ENCODE results near the gene ST3GAL2.

Gene ST3GAL2

DNA sequence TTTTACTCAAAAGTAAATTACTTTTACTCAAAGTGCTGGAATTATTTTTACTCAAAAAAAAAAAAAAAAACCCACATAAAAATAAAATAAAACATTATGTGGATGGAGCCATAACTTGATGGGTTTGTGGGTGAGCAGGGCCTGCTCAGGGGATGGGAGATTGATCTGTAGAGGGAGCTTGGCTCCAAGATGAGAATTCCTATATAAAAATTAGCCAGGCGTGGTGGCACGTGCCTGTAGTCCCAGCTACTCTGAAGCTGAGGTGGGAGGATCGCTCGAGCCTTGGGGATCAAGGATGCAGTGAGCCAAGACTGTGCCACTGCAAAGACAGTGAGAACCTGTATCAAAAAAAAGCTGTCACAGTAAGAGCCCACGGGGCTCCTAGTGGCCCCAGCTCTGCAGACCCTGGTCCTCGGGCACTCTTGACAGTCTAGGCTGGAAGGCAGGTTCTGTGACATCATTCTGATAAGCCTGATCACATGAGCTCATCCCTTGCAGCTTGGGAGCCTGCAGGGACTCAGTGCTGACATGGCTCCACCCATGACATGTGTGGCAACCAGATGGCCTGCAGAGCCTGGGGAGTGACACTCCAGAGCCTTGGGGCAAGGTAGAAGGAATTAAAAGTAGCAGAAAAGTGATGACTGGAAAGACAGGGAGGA, 42.5 kb downstream of the ST3GAL2 start:
- ChIA-PET CTCF (interaction anchor here (0.6 to 0.9 kb wide), 2 partner anchors 16 to 32 kb away, joined by 4 read pairs; no protein-coding TSS in a partner anchor), POLR2A (interaction anchor here (0.7 to 1.0 kb wide), 3 partner anchors 32 to 59 kb away, joined by 3 read pairs; partner anchors contain the start of gene ST3GAL2)
- TF ChIP-seq LEF1 (IDR thresholded peaks at IDR 0.05; ENCODE audit: borderline replicate concordance) (no peak), FOXM1 (IDR thresholded peaks at IDR 0.05; ENCODE audit: borderline replicate concordance) (no peak), TARDBP (IDR thresholded peaks at IDR 0.05) (no peak), ARNT (IDR thresholded peaks at IDR 0.05) (no peak), L3MBTL2 (conservative IDR thresholded peaks at IDR 0.05) (no peak), FOXK2 (IDR thresholded peaks at IDR 0.05) (no peak), ELF4 (IDR thresholded peaks at IDR 0.05) (no peak), NFRKB (IDR thresholded peaks at IDR 0.05) (no peak), CTBP1 (IDR thresholded peaks at IDR 0.05; ENCODE audit: borderline replicate concordance) (no peak), HDGF (IDR thresholded peaks at IDR 0.05; ENCODE audit: borderline replicate concordance) (no peak)
- DNase-seq (ENCODE audit: extremely low spot score), result peak; percentile 40

DNA sequence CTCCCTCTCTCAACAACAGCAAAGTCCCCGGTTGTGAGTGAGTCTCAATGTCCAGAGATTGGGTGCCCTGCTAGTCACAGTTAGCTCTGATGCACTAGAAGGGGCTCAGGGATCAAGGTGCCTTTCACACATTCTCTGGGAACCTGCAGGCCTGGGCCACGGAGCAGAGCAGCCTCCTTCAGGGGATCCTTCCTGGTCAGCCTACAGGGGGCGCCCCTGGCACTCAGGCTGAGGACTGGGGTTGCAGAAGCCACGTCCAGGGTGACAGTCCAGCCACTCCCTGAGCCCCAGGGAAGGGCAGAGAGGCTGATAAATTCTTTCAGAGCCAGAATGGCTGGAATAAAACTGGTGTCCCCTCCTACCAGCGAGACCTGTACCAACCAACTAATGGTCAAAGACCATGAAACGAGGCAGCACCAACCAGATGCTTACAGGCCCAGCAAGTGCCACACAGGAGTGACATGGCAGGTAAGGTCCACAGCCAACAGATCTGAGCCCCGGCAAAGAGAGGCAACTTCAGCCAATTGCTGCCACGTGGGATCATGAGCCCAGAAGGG, 43.5 kb downstream of the ST3GAL2 start:
- peak; percentile 78 for DNase-seq (ENCODE audit: extremely low spot score)
- CTCF ChIA-PET, result interaction anchor here (1.1 to 1.2 kb wide), 2 partner anchors 13 to 38 kb away, joined by 3 to 5 read pairs; no protein-coding TSS in a partner anchor
- TF ChIP-seq TARDBP (IDR thresholded peaks at IDR 0.05) (no peak), FOXM1 (IDR thresholded peaks at IDR 0.05; ENCODE audit: borderline replicate concordance) (no peak), NFRKB (IDR thresholded peaks at IDR 0.05) (no peak), SP1 (IDR thresholded peaks at IDR 0.05) (no peak), FOXA1 (IDR thresholded peaks at IDR 0.05) (no peak), HDGF (IDR thresholded peaks at IDR 0.05; ENCODE audit: borderline replicate concordance) (no peak), BHLHE40 (IDR thresholded peaks at IDR 0.05; ENCODE audit: borderline replicate concordance) (no peak)
- POLR2A ChIA-PET, result no interaction called here

- POLR2A ChIA-PET, result interaction anchor here (0.8 to 2.2 kb wide), 2 partner anchors 14 to 59 kb away, joined by 3 to 9 read pairs; partner anchors contain the start of gene FCSK
- CTCF ChIA-PET, result interaction anchor here (1.1 to 1.2 kb wide), 2 partner anchors 13 to 39 kb away, joined by 3 to 5 read pairs; no protein-coding TSS in a partner anchor
- TF ChIP-seq SP1 (IDR thresholded peaks at IDR 0.05), result no peak
- no peak for TF ChIP-seq FOXM1 (IDR thresholded peaks at IDR 0.05; ENCODE audit: borderline replicate concordance)
- no peak for TF ChIP-seq ARNT (IDR thresholded peaks at IDR 0.05)
- TF ChIP-seq FOXK2 (IDR thresholded peaks at IDR 0.05), result no peak
- TF ChIP-seq TARDBP (IDR thresholded peaks at IDR 0.05), result no peak
- no peak for TF ChIP-seq NFRKB (IDR thresholded peaks at IDR 0.05)
- TF ChIP-seq CTBP1 (IDR thresholded peaks at IDR 0.05; ENCODE audit: borderline replicate concordance), result no peak
- no peak for TF ChIP-seq ELF4 (IDR thresholded peaks at IDR 0.05)
- TF ChIP-seq ZNF384 (IDR thresholded peaks at IDR 0.05), result no peak
- TF ChIP-seq, protein P1, sequence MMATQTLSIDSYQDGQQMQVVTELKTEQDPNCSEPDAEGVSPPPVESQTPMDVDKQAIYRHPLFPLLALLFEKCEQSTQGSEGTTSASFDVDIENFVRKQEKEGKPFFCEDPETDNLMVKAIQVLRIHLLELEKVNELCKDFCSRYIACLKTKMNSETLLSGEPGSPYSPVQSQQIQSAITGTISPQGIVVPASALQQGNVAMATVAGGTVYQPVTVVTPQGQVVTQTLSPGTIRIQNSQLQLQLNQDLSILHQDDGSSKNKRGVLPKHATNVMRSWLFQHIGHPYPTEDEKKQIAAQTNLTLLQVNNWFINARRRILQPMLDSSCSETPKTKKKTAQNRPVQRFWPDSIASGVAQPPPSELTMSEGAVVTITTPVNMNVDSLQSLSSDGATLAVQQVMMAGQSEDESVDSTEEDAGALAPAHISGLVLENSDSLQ (IDR thresholded peaks at IDR 0.05), result no peak
- no peak for TF ChIP-seq BHLHE40 (IDR thresholded peaks at IDR 0.05; ENCODE audit: borderline replicate concordance)
- no peak for TF ChIP-seq HDGF (IDR thresholded peaks at IDR 0.05; ENCODE audit: borderline replicate concordance)
- TF ChIP-seq FOXA1 (IDR thresholded peaks at IDR 0.05), result no peak
- no peak for TF ChIP-seq L3MBTL2 (conservative IDR thresholded peaks at IDR 0.05)
- TF ChIP-seq LEF1 (IDR thresholded peaks at IDR 0.05; ENCODE audit: borderline replicate concordance), result no peak
- no peak for TF ChIP-seq SUZ12 (IDR thresholded peaks at IDR 0.05)
- no peak for DNase-seq (ENCODE audit: extremely low spot score)
Observed at GRCh38 chr16:70394853-70395252, 44.0 kb downstream of the ST3GAL2 start.

GRCh38 chr16:70393662-70394061, 45.2 kb downstream of the ST3GAL2 start:
- ChIA-PET CTCF (interaction anchor here (0.7 kb wide), 1 partner anchor 73 kb away, joined by 3 read pairs; no protein-coding TSS in a partner anchor), POLR2A (interaction anchor here (2.2 kb wide), 1 partner anchor 12 kb away, joined by 9 read pairs; no protein-coding TSS in a partner anchor)

DNA sequence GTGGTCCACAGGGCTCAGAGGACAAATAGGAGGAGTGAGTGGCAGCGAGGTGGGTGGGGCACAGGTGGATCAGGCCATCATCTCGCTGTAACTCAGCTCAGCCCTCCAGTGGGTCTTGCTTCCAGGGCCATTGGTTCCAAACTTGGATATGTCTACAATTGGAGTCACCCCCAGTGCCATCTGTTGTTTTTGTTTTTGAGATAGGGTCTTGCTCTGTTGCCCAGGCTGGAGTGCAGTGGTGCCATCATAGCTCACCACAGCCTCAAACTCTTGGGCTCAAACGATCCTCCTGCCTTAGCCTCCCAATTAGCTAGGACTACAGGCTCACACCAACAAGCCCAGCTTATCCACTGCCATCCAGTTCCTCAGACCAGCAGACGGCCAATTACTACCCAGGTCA, 46.3 kb downstream of the ST3GAL2 start:
- TF ChIP-seq L3MBTL2 (conservative IDR thresholded peaks at IDR 0.05), result no peak
- TF ChIP-seq FOXA1 (IDR thresholded peaks at IDR 0.05), result no peak
- no peak for TF ChIP-seq LEF1 (IDR thresholded peaks at IDR 0.05; ENCODE audit: borderline replicate concordance)
- no peak for TF ChIP-seq TARDBP (IDR thresholded peaks at IDR 0.05)
- no peak for TF ChIP-seq HDGF (IDR thresholded peaks at IDR 0.05; ENCODE audit: borderline replicate concordance)
- no peak for TF ChIP-seq BHLHE40 (IDR thresholded peaks at IDR 0.05; ENCODE audit: borderline replicate concordance)
- no peak for TF ChIP-seq FOXM1 (IDR thresholded peaks at IDR 0.05; ENCODE audit: borderline replicate concordance)
- ChIA-PET CTCF (interaction anchor here (0.5 kb wide), 1 partner anchor 98 kb away, joined by 3 read pairs; no protein-coding TSS in a partner anchor), POLR2A (interaction anchor here (1.2 to 3.4 kb wide), 2 partner anchors 10 to 11 kb away, joined by 3 to 24 read pairs; no protein-coding TSS in a partner anchor)
- no peak for DNase-seq (ENCODE audit: extremely low spot score)

More at GRCh38 chr16:70393662-70394061, 45.2 kb downstream of the ST3GAL2 start:
- no peak for DNase-seq (ENCODE audit: extremely low spot score)
- no peak for TF ChIP-seq LEF1 (IDR thresholded peaks at IDR 0.05; ENCODE audit: borderline replicate concordance)
- no peak for TF ChIP-seq FOXA1 (IDR thresholded peaks at IDR 0.05)
- no peak for TF ChIP-seq L3MBTL2 (conservative IDR thresholded peaks at IDR 0.05)
- no peak for TF ChIP-seq NFRKB (IDR thresholded peaks at IDR 0.05)
- TF ChIP-seq BHLHE40 (IDR thresholded peaks at IDR 0.05; ENCODE audit: borderline replicate concordance), result no peak

DNA sequence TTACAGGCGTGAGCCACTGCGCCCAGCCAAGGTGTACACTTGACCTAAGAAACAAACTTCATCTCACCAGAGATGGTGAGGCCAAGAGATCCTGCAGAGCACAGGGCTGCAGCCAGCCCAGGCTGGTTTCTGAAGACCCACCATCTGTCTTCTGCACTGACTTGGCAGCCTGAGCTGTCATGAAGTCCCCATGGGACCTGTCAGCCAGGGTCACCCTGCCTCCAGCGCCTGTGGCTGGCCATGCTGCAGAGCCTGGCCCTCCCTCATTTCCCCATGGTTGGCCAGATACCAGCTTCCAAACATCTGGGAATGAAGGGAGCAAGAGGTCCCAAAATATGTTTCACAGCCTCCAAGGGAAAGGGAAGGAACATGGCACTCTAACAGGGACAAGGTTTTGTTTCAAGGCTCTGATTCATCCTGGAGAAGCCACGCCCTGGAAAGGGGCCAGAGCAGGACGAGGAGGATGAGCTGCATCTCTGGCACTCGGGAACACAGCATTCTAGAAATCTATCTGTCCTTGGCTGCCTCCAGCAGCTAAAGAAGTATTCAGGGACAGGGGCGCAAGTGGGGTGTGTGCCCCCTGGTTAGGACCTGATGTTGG, 46.9 kb downstream of the ST3GAL2 start:
- TF ChIP-seq BHLHE40 (IDR thresholded peaks at IDR 0.05; ENCODE audit: borderline replicate concordance), result no peak
- TF ChIP-seq NFRKB (IDR thresholded peaks at IDR 0.05), result no peak
- no peak for TF ChIP-seq L3MBTL2 (conservative IDR thresholded peaks at IDR 0.05)
- TF ChIP-seq CTBP1 (IDR thresholded peaks at IDR 0.05; ENCODE audit: borderline replicate concordance), result no peak
- TF ChIP-seq ARNT (IDR thresholded peaks at IDR 0.05), result no peak
- TF ChIP-seq FOXM1 (IDR thresholded peaks at IDR 0.05; ENCODE audit: borderline replicate concordance), result no peak
- no peak for TF ChIP-seq TARDBP (IDR thresholded peaks at IDR 0.05)
- TF ChIP-seq SUZ12 (IDR thresholded peaks at IDR 0.05), result no peak
- TF ChIP-seq FOXA1 (IDR thresholded peaks at IDR 0.05), result no peak
- no peak for TF ChIP-seq FOXK2 (IDR thresholded peaks at IDR 0.05)
- no peak for TF ChIP-seq LEF1 (IDR thresholded peaks at IDR 0.05; ENCODE audit: borderline replicate concordance)
- TF ChIP-seq HDGF (IDR thresholded peaks at IDR 0.05; ENCODE audit: borderline replicate concordance), result no peak
- TF ChIP-seq ELF4 (IDR thresholded peaks at IDR 0.05), result no peak
- TF ChIP-seq, protein P1 (IDR thresholded peaks at IDR 0.05), result no peak
- TF ChIP-seq ZNF384 (IDR thresholded peaks at IDR 0.05), result no peak
- CTCF ChIA-PET, result interaction anchor here (0.5 kb wide), 1 partner anchor 97 kb away, joined by 3 read pairs; no protein-coding TSS in a partner anchor
- DNase-seq (ENCODE audit: extremely low spot score), result no peak
- POLR2A ChIA-PET, result interaction anchor here (1.2 to 3.4 kb wide), 2 partner anchors 9 to 10 kb away, joined by 3 to 24 read pairs; no protein-coding TSS in a partner anchor
